Lower leg skin (tissue), 4 donors: ENCODE results near the gene LMAN1. TPM values are rescaled to one million over a fixed set of nuclear protein-coding genes. Genes with fewer than 3 reads are reported as not detected.

ENCODE experiments used
- DNase-seq, 2 donors: peaks; one replicate each; pipeline ENCODE4 v3.0.0-alpha.2; 2019; ENCODE audit warnings: low spot score in 2 of 2
- H3K4me3 ChIP-seq: fragments of 200-600 bp; sonication (generic); 2 replicates; pipeline ENCODE4 v1.5.1; 2017; ENCODE audit warnings: mild to moderate bottlenecking, low read depth; ENCODE audit not compliant: poor library complexity, severe bottlenecking
- CTCF ChIP-seq, 3 donors: fragments of 450-650 bp; IDR thresholded peaks; one replicate each; pipeline ENCODE4 v1.5.1; 2016; ENCODE audit warnings: antibody characterized with exemption in 3 of 3, mild to moderate bottlenecking in 3 of 3, moderate library complexity in 2 of 3
- POLR2A ChIP-seq, 2 donors: fragments of 450-650 bp; IDR thresholded peaks; one replicate each; pipeline ENCODE4 v1.6.1; 2016 to 2017; ENCODE audit warnings: antibody characterized with exemption in 2 of 2, mild to moderate bottlenecking in 1 of 2, moderate library complexity in 1 of 2
- WGBS, 2 donors: methylation state at CpG; one replicate each; pipeline ENCODE4 v1.1.5; 2018; 5-methylcytosine and 5-hydroxymethylcytosine counted together
- intact Hi-C: fragments of 100-400 bp; cut with DNase I; formaldehyde crosslinking; loops from one replicate; pipeline ENCODE4 v1.15.0; 2023; ENCODE audit warnings: low total_unique reads
- total RNA-seq, 4 donors: library from RNA; depleted of rRNA; stranded (reverse); fragments of >200 nt; gene quantifications; one replicate each; pipeline ENCODE4 v1.1.0, GENCODE V29; 2016

LMAN1 gene
- total RNA-seq, 4 donors from 2014 or later, result 26.0 to 55.7 (median 36.4) TPM

DNA sequence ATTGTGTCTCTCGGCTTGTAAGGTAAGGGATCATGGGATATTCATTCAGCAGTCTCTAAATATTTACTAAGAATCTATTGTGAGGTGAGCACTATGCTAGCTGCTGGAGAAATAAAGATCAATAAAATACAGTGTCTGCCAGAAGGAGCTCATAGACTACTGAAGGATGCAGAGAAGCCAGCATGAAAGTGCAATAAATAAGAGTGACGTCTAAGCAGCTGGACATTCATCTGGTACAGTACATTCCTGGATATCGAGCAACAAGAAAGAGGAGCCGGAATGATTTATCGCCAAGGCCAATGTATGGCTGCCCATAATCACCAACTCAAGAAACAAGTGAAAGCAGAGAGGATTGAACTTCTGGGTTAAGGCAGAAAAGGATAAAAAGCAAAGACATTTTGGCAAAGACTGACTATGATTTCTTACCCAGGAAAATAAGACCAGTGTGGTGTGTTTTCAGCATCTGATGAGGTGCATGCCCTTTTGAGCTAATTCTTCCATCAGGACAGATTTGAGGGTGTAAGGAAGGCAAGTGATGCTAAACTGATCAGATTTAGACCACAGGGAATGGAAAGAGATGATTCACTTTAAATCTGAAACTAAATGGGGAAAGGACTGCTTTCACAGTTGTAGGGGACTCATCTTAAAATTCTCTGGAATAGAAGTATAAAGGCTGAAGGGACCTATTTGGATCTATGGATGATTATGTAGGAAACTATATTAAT lies 18.7 kb upstream of the LMAN1 start:
- intact Hi-C loops, result no loop called here
- no peak for DNase-seq
- no peak for TF ChIP-seq POLR2A (IDR thresholded peaks at IDR 0.05)
- TF ChIP-seq CTCF (IDR thresholded peaks at IDR 0.05), result no peak
- no peak overlapping the region for H3K4me3 ChIP-seq
- WGBS, 2 donors, result 55 to 57% methylated on average over 5 of the region's 5 CpGs

DNA sequence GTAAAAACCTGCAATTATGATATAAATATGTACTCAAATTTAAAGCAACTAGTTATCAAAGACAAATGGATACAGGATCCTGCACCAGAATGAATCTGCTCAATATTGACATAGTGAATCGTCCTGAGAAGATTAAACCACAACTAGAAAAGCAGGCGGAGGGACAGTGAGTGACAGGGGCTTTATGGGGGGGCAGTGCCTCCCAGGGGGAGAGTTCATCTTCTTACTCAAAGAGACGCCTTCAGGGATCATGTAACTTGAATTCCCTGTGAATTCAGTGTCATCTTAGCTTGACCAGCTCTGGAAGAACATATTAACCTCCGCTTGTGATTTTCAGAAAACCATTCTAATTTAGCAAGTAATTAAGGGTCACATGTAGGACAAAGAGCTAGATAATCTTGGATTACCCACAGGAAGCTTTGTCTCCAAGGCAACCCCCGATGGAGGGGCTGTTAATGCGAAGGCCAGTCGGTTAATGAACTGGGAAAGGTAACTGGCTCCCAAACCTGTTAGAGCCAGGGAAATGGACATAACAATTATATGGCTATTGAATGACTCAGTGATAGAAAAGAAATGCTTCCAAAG lies 17.4 kb upstream of the LMAN1 start:
- intact Hi-C loops, result no loop called here
- TF ChIP-seq POLR2A (IDR thresholded peaks at IDR 0.05), result no peak
- no peak for TF ChIP-seq CTCF (IDR thresholded peaks at IDR 0.05)
- H3K4me3 ChIP-seq, result no peak overlapping the region
- no peak for DNase-seq
- 63 to 71% methylated on average over 7 of the region's 7 CpGs for WGBS, 2 donors

DNA sequence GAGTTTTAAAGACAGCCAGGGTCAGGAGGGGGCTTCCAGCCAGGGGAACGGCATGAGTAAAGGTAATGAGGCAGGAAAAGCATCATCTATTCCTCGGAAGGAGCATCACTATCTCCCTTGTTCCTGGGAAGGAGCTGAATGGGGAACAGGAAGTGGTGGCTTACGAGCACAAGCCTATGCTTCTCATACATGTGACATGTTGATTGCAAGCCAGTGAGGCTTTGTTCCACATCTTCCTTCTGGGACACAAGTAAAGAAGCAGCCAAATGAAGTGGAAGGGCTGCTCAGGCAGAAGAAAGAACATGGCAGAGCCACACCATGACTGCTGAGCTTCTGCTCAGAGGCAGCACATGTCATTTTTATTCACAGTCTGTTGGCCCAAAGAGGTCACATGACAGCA lies 15.1 kb upstream of the LMAN1 start:
- TF ChIP-seq CTCF (IDR thresholded peaks at IDR 0.05), result no peak
- no peak for TF ChIP-seq POLR2A (IDR thresholded peaks at IDR 0.05)
- 63 to 76% methylated on average over 3 of the region's 3 CpGs for WGBS, 2 donors
- no peak overlapping the region for H3K4me3 ChIP-seq
- intact Hi-C loops, result no loop called here
- DNase-seq, result no peak

DNA sequence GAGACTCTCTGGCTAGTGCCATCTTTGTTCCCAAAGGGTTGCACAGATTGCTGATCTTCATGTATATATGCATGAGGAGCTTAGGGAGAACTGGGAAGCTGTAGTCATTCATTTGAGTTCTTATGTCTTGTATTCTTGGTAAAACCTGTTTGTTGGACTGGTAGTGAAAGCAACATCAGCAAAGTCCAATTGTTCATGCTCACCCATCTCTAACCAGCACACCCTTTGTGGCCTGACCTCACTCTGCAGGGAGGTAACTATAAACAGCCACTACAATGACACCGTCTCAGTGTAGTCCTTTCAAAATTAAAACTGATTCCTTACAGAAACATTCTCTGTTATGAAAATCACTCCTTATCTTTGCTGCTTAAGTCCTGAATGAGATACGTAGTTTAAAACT lies 13.9 kb upstream of the LMAN1 start:
- 87 to 89% methylated on average over 2 of the region's 2 CpGs for WGBS, 2 donors
- H3K4me3 ChIP-seq, result no peak overlapping the region
- no peak for DNase-seq
- no peak for TF ChIP-seq CTCF (IDR thresholded peaks at IDR 0.05)
- TF ChIP-seq POLR2A (IDR thresholded peaks at IDR 0.05), result no peak
- intact Hi-C loops, result no loop called here

DNA sequence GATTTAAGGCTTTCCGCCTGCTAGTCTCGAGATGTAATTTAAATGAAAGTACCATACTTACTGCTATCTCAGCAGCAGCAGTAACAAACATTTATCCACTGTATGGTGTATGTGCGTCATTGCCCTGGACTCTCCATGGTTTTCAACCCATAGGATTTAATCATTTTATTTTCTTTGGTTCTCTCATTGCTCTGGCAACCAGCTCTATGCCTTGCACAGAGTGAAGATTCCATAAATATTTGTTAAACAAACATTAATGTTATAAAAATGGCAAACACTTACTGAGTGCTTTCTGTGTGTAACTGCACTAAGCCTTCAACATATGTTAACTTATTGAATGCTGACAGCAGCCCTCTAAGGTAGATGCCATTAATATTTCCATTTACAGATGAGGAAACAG lies 1.3 kb upstream of the LMAN1 start:
- 83 to 92% methylated on average over 3 of the region's 3 CpGs for WGBS, 2 donors
- intact Hi-C loops, result no loop called here
- no peak overlapping the region for H3K4me3 ChIP-seq
- TF ChIP-seq POLR2A (IDR thresholded peaks at IDR 0.05) (no peak), CTCF (IDR thresholded peaks at IDR 0.05) (no peak)
- no peak for DNase-seq

- 2 to 4% methylated on average over 4 of the region's 4 CpGs for WGBS, 2 donors
- no peak for DNase-seq
- peak overlapping the region; percentile 60 for H3K4me3 ChIP-seq
- TF ChIP-seq POLR2A (IDR thresholded peaks at IDR 0.05) (no peak), CTCF (IDR thresholded peaks at IDR 0.05) (no peak)
- intact Hi-C loops, result no loop called here
Measured at GRCh38 chr18:59359576-59359952, 499 bp upstream of the LMAN1 start.
